ENCODE results near the gene MDN1.

MDN1 gene

DNA sequence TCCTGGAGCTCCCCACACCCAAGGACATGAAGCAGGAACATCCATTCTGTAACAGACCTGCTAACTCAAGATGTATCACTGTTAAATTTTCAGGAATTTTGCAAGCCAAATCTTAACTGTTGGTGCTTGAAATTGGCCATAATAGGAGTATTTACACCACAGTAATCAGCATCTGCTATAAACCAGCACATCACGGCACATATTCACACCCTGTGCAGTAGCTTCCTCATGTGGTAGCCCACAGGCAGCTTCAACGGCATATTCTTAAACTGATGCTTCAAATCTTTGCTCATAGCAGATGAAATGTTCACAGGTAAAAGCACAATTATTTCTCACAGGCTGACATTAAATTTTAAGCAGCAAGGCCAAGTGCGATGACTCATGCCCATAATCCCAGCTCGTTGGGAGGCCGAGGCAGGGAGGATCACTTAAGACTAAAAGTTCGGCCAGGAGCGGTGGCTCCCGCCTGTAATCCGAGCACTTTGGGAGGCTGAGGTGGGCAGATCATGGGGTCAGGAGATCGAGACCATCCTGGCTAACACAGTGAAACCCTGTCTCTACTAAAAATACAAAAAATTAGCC is 137.5 kb downstream of the MDN1 start:
- H3K4me3 Mint-ChIP-seq = no peak overlapping the region
- H3K27ac Mint-ChIP-seq = no peak overlapping the region
- no peaks in the 10 kb centered on the region for H3K27me3 Mint-ChIP-seq (ENCODE audit: low read depth)
- H3K9me3 Mint-ChIP-seq = no peaks in the 10 kb centered on the region
- peaks cover 38% of the 10 kb centered on the region for H3K36me3 Mint-ChIP-seq (ENCODE audit: low read depth)
- no peaks in the 10 kb centered on the region for H3K4me1 Mint-ChIP-seq (ENCODE audit: low read depth)

DNA sequence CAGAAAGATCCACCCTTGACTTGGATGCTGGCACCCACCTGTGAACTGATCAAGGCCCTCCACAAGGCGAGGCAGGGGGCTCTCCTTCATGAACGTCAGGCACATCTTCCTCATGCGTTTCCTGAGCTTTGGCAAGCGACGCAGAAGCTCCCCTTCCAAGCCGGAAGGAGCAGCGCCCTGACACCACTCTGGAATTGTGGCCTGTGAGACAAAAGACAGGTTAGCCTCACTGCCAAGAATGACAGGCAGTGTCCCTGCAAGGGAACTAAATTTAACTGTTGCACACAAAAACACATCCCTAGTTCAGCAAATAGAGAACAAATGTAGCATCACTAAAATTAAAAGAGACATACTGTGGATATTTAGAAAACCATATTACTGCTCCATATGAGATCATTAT is 139.0 kb downstream of the MDN1 start:
- Mint-ChIP-seq H3K36me3 (ENCODE audit: low read depth) (peaks cover 41% of the 10 kb centered on the region), H3K4me1 (ENCODE audit: low read depth) (no peaks in the 10 kb centered on the region), H3K27ac (no peak overlapping the region), H3K27me3 (ENCODE audit: low read depth) (no peaks in the 10 kb centered on the region), H3K4me3 (no peak overlapping the region), H3K9me3 (no peaks in the 10 kb centered on the region)

GRCh38 chr6:89680150-89680549 is 139.4 kb downstream of the MDN1 start:
- H3K36me3 Mint-ChIP-seq (ENCODE audit: low read depth) = peaks cover 40% of the 10 kb centered on the region
- no peaks in the 10 kb centered on the region for H3K9me3 Mint-ChIP-seq
- no peak overlapping the region for H3K4me3 Mint-ChIP-seq
- H3K4me1 Mint-ChIP-seq (ENCODE audit: low read depth) = no peaks in the 10 kb centered on the region
- H3K27me3 Mint-ChIP-seq (ENCODE audit: low read depth) = no peaks in the 10 kb centered on the region
- no peak overlapping the region for H3K27ac Mint-ChIP-seq

- peaks cover 34% of the 10 kb centered on the region for H3K36me3 Mint-ChIP-seq (ENCODE audit: low read depth)
- H3K27ac Mint-ChIP-seq = no peak overlapping the region
These were observed 140.1 kb downstream of the MDN1 start for GRCh38 chr6:89679215-89680120.

DNA sequence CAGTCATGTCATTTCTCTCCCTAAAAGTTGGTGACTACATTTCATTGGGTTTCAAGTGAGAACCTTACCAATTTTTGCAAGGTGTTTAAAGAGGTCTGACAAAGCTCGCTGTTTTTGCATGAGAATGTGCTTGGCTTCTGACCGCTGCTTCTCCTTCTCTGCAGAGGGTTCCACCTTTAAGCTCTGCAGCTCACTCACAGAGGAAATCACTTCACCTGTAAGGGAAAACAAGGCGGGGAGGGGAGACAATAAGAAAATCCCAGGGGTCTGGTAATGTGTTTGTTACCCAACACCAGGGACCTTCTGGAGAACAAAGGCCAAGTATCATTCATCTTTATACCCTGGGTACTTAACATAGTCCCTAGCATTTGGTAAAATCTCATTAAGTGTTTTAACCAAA is 141.1 kb downstream of the MDN1 start:
- Mint-ChIP-seq H3K27me3 (ENCODE audit: low read depth) (no peaks in the 10 kb centered on the region), H3K27ac (no peak overlapping the region), H3K4me1 (ENCODE audit: low read depth) (no peaks in the 10 kb centered on the region), H3K36me3 (ENCODE audit: low read depth) (peaks cover 32% of the 10 kb centered on the region), H3K9me3 (no peaks in the 10 kb centered on the region), H3K4me3 (no peak overlapping the region)

More at GRCh38 chr6:89679215-89680120, 140.1 kb downstream of the MDN1 start:
- Mint-ChIP-seq H3K4me3 (no peak overlapping the region), H3K27me3 (ENCODE audit: low read depth) (no peaks in the 10 kb centered on the region), H3K9me3 (no peaks in the 10 kb centered on the region), H3K4me1 (ENCODE audit: low read depth) (no peaks in the 10 kb centered on the region)

DNA sequence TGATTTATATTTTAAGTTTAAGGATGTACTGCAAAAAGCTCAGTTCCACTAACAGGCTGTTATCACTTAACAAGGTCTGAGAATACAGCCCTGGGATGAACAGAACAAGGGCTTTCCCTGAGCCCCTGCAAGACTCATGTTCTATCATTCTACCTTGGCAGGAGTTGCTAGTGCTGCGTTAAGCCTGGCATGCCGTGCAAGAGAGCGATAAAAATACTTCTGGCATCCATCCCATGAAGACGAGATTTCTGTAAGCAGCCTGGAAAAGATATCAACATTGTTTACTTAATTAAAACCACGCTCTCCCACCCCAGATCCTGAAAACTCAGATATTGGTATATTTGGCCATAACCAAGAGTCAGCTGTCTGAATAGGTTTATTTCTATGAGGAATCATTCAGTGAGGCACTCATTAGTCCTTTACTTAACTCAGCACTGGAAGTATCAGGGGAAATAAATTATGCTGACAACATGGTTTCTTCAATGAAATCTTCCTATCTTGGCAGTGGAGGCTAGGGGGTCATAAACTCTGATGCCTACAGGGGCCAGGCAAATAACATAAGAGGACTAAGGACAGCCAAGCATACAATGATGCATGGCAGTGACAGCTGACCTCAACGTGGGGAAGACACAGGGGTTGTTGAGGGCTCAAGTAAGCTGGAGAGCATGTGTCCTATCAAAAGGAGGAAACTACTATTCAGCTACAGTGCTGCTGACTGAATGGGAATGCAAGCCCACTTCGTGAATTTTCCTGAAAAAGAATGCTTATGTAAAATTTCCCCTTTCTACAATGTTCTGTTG is 143.4 kb downstream of the MDN1 start:
- Mint-ChIP-seq H3K36me3 (ENCODE audit: low read depth) (peaks cover 48% of the 10 kb centered on the region), H3K4me3 (no peak overlapping the region), H3K4me1 (ENCODE audit: low read depth) (no peaks in the 10 kb centered on the region), H3K27me3 (ENCODE audit: low read depth) (no peaks in the 10 kb centered on the region), H3K9me3 (no peaks in the 10 kb centered on the region), H3K27ac (no peak overlapping the region)

- Mint-ChIP-seq H3K27ac (no peak overlapping the region), H3K4me1 (ENCODE audit: low read depth) (no peaks in the 10 kb centered on the region), H3K36me3 (ENCODE audit: low read depth) (peaks cover 34% of the 10 kb centered on the region), H3K4me3 (no peak overlapping the region), H3K27me3 (ENCODE audit: low read depth) (no peaks in the 10 kb centered on the region), H3K9me3 (no peaks in the 10 kb centered on the region)
These were observed 148.5 kb downstream of the MDN1 start for GRCh38 chr6:89670935-89671565.

DNA sequence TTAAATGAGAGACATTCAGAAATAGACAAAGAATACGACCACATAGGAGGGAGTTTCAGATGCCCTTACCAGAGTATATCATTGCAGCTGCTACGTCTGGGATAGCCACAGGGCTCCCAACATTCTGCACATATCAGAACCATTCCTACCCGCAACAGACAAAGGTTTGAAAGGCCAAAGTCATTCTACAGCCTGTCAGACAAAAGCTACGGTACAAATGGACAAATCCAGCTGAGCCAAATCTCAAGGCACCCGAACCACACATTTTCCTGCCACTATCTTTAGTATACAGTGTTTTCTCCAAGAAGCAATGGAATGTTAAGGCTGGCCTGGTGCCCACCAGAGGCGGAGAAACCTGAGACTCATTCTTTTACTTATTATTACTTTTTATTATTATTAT is 150.6 kb downstream of the MDN1 start:
- Mint-ChIP-seq H3K9me3 (no peaks in the 10 kb centered on the region), H3K27me3 (ENCODE audit: low read depth) (no peaks in the 10 kb centered on the region), H3K27ac (no peak overlapping the region), H3K36me3 (ENCODE audit: low read depth) (peaks cover 28% of the 10 kb centered on the region), H3K4me1 (ENCODE audit: low read depth) (no peaks in the 10 kb centered on the region), H3K4me3 (no peak overlapping the region)

DNA sequence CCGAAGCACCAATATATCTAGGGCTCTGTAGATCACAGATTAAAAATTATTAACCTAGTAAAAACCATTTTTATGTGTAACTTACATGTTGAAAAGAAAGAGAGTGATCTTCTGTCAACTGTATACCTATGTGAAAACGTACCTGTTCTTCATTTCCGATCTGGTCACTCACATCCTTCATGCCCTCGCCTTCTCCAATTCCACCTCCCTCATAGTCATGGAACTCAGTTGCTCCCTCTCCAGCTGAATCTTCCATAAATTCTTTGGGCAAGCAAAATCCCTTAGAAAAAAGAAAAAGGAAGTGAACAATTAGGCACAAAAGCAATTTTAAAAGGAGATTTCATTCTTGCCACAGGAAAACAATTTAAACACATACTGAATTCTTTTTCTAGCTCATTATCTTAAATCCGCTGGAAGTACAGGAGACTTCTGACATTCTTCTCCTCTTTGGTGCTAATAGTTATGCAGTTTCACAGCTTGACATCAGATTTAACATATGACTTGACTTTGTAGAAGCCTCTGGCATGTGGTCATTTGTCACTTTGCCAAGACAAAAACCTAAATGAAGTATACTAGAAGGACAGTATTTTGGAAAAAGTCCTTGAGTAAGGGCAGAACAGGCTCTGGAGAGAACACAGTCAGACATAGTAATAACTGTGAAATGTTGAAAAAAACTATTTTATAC is 151.6 kb downstream of the MDN1 start:
- Mint-ChIP-seq H3K27ac (no peak overlapping the region), H3K9me3 (no peaks in the 10 kb centered on the region), H3K27me3 (ENCODE audit: low read depth) (no peaks in the 10 kb centered on the region), H3K4me1 (ENCODE audit: low read depth) (no peaks in the 10 kb centered on the region), H3K36me3 (ENCODE audit: low read depth) (peaks cover 29% of the 10 kb centered on the region), H3K4me3 (no peak overlapping the region)

DNA sequence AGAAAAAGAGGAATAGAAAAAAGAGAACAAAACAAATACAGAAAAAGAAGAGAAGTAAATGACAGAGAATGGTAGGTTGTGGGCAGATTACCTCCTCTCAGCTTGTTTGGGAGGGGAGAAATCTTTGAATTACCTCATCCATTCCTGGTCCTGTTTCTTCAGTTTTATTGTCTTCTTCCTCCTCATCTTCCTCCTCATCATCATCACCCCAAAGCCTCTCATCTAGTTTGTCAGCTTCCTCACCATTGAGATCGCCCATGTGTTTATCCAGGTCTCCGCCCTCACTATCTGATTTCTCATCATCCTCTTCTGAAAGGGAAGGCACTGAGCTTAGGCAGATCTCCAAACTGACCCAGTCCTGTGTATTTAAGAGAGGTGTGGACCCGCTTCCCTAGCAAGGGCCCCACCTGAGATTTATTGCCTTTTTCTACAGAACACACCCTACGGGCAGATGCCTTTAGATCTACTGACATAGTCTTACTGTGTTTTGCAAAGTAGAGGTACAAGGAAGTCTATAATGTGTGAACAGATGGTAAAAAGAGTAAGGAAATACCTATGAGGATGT is 156.9 kb downstream of the MDN1 start:
- no peaks in the 10 kb centered on the region for H3K4me1 Mint-ChIP-seq (ENCODE audit: low read depth)
- no peaks in the 10 kb centered on the region for H3K9me3 Mint-ChIP-seq
- no peak overlapping the region for H3K27ac Mint-ChIP-seq
- H3K27me3 Mint-ChIP-seq (ENCODE audit: low read depth) = no peaks in the 10 kb centered on the region
- no peak overlapping the region for H3K4me3 Mint-ChIP-seq
- peaks cover 35% of the 10 kb centered on the region for H3K36me3 Mint-ChIP-seq (ENCODE audit: low read depth)

DNA sequence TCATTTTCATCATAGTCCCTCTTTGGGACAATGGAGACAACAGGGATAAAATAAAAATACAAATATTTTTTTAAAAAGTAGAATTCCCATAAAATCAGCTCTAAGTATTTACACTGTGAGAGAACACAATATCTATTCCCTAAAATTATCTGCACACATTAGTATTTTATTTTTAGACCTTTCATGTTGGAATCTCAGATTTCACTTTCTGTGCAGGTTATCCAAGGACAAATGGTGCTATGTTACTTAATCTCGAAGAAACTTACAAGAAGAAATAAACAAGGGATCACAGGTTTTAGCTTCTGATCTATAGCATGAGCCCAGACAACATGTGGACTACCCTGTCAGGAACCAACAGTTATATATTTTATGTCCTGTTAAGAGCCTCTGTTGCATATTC is 158.0 kb downstream of the MDN1 start:
- H3K36me3 Mint-ChIP-seq (ENCODE audit: low read depth) = peaks cover 39% of the 10 kb centered on the region
- no peak overlapping the region for H3K4me3 Mint-ChIP-seq
- H3K27me3 Mint-ChIP-seq (ENCODE audit: low read depth) = no peaks in the 10 kb centered on the region
- H3K4me1 Mint-ChIP-seq (ENCODE audit: low read depth) = no peaks in the 10 kb centered on the region
- H3K27ac Mint-ChIP-seq = no peak overlapping the region
- no peaks in the 10 kb centered on the region for H3K9me3 Mint-ChIP-seq

GRCh38 chr6:89660981-89661380 is 158.6 kb downstream of the MDN1 start:
- Mint-ChIP-seq H3K27ac (no peak overlapping the region), H3K9me3 (no peaks in the 10 kb centered on the region), H3K4me3 (no peak overlapping the region), H3K36me3 (ENCODE audit: low read depth) (peaks cover 40% of the 10 kb centered on the region), H3K4me1 (ENCODE audit: low read depth) (no peaks in the 10 kb centered on the region), H3K27me3 (ENCODE audit: low read depth) (no peaks in the 10 kb centered on the region)

DNA sequence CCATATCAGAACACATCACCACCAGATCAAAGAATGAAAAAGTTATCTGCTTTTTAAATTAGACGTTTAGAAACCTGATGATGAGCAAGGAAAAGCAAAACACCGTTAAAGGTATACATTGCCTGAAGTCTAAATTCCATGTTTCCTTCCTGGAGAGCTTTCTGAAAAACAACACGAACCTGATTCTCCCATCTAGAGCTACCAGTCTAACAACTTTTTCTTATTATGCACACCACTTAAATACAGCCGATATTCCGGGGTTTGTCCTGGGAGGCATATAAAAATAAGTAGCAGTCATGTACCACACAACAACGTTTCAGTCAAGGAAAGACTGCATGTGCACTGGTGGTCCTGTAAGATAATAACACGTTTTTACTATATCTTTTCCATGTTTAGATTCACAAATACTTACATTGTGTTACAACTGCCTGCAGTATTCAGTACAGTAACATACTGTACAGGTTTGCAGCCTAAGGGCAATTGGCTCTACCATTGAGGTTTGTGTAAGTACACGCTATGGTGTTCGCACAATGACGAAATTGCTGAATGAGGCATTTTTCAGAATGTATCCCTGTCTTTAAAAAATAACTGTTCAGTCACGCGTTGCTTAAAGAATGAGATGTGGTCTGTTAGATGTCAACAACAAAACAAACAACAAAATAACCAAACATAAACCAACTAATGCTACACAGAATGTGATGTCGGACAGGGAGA is 162.0 kb downstream of the MDN1 start:
- no peaks in the 10 kb centered on the region for H3K9me3 Mint-ChIP-seq
- no peak overlapping the region for H3K27ac Mint-ChIP-seq
- peaks cover 49% of the 10 kb centered on the region for H3K36me3 Mint-ChIP-seq (ENCODE audit: low read depth)
- no peaks in the 10 kb centered on the region for H3K4me1 Mint-ChIP-seq (ENCODE audit: low read depth)
- no peaks in the 10 kb centered on the region for H3K27me3 Mint-ChIP-seq (ENCODE audit: low read depth)
- no peak overlapping the region for H3K4me3 Mint-ChIP-seq
